Panc1 (cell line): Measurements from ENCODE around the gene CABCOCO1. TPM values are rescaled to one million over a fixed set of nuclear protein-coding genes. Genes with fewer than 3 reads are reported as not detected.

Experiments used
- ATAC-seq: fragments of 200-7000 bp; cut with Tn5 transposase; 2 replicates; pipeline ENCODE4 v1.9.1; 2020; ENCODE audit warnings: mild to moderate bottlenecking, moderate library complexity
- BruUV-seq: library from RNA; stranded (reverse); fragments of 400-500 nt; replicated peaks from 2 replicates; lab custom pipeline; 2021; lab: Mats Ljungman, UMichigan
- CTCF ChIA-PET: fragments of 300-600 bp; sonication (Branson Sonifier 250); formaldehyde crosslinking; loops from one replicate; lab custom pipeline; 2022; ENCODE audit warnings: antibody characterized with exemption; lab: Charles Lee
- POLR2A ChIA-PET: fragments of 300-600 bp; sonication (Branson Sonifier 250); formaldehyde crosslinking; loops from one replicate; lab custom pipeline; 2022; ENCODE audit warnings: antibody characterized with exemption; lab: Charles Lee
- DNase-seq: peaks from one replicate; pipeline ENCODE4 v3.0.0-alpha.2; 2010; ENCODE audit warnings: low read depth, low spot score
- H3K27ac ChIP-seq: 2 replicates; pipeline ENCODE4 v1.5.1; 2011; ENCODE audit warnings: mild to moderate bottlenecking, low read length, inconsistent platforms
- H3K27me3 ChIP-seq: fragments of 200-500 bp; sonication (Bioruptor generic); 2 replicates; pipeline ENCODE4 v1.6.0; 2014; ENCODE audit warnings: low read length, inconsistent platforms; ENCODE audit not compliant: control insufficient read depth, insufficient read depth
- H3K36me3 ChIP-seq: fragments of 200-500 bp; sonication (Bioruptor generic); 2 replicates; pipeline ENCODE4 v1.5.1; 2014; ENCODE audit warnings: inconsistent platforms, mild to moderate bottlenecking, low read length, moderate library complexity; ENCODE audit not compliant: control insufficient read depth, insufficient read depth
- H3K4me1 ChIP-seq: 2 replicates; pipeline ENCODE4 v1.5.1; 2011; ENCODE audit warnings: inconsistent platforms, mild to moderate bottlenecking, low read length, moderate library complexity; ENCODE audit not compliant: control insufficient read depth, insufficient read depth
- H3K4me3 ChIP-seq, 2 experiments: 2 replicates each; pipeline ENCODE4 v1.5.1; 2011 to 2012; ENCODE audit warnings: low read depth in 2 of 2, low read length in 2 of 2, mild to moderate bottlenecking in 2 of 2, inconsistent platforms in 1 of 2, moderate library complexity in 1 of 2
- H3K9me3 ChIP-seq: fragments of 200-500 bp; sonication (Bioruptor generic); 2 replicates; pipeline ENCODE4 v1.5.1; 2014; ENCODE audit warnings: low read depth, mild to moderate bottlenecking, inconsistent platforms, low read length, moderate library complexity; ENCODE audit not compliant: control insufficient read depth, insufficient read depth
- CTCF ChIP-seq: fragments of 450-650 bp; IDR thresholded peaks from 2 replicates; pipeline ENCODE4 v1.5.1; 2017; ENCODE audit warnings: mild to moderate bottlenecking
- POLR2AphosphoS5 ChIP-seq: IDR thresholded peaks from 2 replicates; pipeline ENCODE4 v1.6.1; 2012; ENCODE audit warnings: mild to moderate bottlenecking, low read depth, low read length, moderate library complexity
- REST ChIP-seq, 2 experiments: IDR thresholded peaks; 2 replicates each; pipeline ENCODE4 v1.6.1; 2011 to 2012; ENCODE audit warnings: low read depth in 2 of 2, control low read depth in 1 of 2, low read length in 1 of 2, mild to moderate bottlenecking in 1 of 2, moderate library complexity in 1 of 2; ENCODE audit not compliant: insufficient read depth in 1 of 2
- SIN3A ChIP-seq: IDR thresholded peaks from 2 replicates; pipeline ENCODE4 v1.6.1; 2012; ENCODE audit warnings: low read depth, mild to moderate bottlenecking, low read length, moderate library complexity, borderline replicate concordance; ENCODE audit not compliant: insufficient read depth
- TCF7L2 ChIP-seq: IDR thresholded peaks from 2 replicates; pipeline ENCODE4 v1.6.1; 2011; ENCODE audit warnings: mild to moderate bottlenecking, low read depth, low read length, inconsistent platforms
- in situ Hi-C: cut with HindIII; loops from 2 replicates; pipeline ENCODE4 v1.10.0; 2016; ENCODE audit warnings: low sequenced_read_pairs, low pct_unique_long_range_greater_than_20kb
- intact Hi-C: fragments of 100-400 bp; cut with micrococcal nuclease; formaldehyde crosslinking; loops from one replicate; pipeline ENCODE4 v1.10.0; 2022; ENCODE audit not compliant: unreplicated experiment
- total RNA-seq: library from RNA; stranded (reverse); gene quantifications from one replicate; pipeline ENCODE4 v1.2.1, GENCODE V29; 2021; ENCODE audit not compliant: unreplicated experiment

CABCOCO1 gene
- total RNA-seq, 1 experiment from 2014 or later, result 4.0 TPM

GRCh38 chr10:61779950-61780659 lies 117.4 kb downstream of the CABCOCO1 start:
- no TSS peak for BruUV-seq
- in situ Hi-C loops, result no loop called here
- Histone ChIP-seq H3K4me1 (no peaks in the 10 kb centered on the region), H3K36me3 (no peaks in the 10 kb centered on the region), H3K4me3 (no peak overlapping the region), H3K9me3 (no peaks in the 10 kb centered on the region), H3K27me3 (no peaks in the 10 kb centered on the region), H3K27ac (peak overlapping the region; percentile 8; the same call in 1 of the 2 replicates)
- ATAC-seq (peak; percentile 63; the same call in 1 of the 2 replicates), DNase-seq (no peak)
- ChIA-PET CTCF (no interaction called here), POLR2A (interaction anchor here (0.5 to 0.7 kb wide), 2 partner anchors 56 to 1386 kb away, joined by 8 to 14 read pairs; no protein-coding TSS in a partner anchor)
- TF ChIP-seq REST (IDR thresholded peaks at IDR 0.05; ENCODE audit: insufficient read depth in 1 of 2, low read depth in 2 of 2, low read length in 1 of 2) (no peak), SIN3A (no peak), TCF7L2 (no peak), CTCF (no peak), POLR2AphosphoS5 (no peak)
- intact Hi-C loops, result no loop called here

- POLR2A ChIA-PET, result no interaction called here
These were observed 118.0 kb downstream of the CABCOCO1 start for GRCh38 chr10:61780732-61781131.

More at GRCh38 chr10:61780732-61781131, 118.0 kb downstream of the CABCOCO1 start:
- in situ Hi-C loops, result no loop called here
- H3K9me3 ChIP-seq, result no peaks in the 10 kb centered on the region
- CTCF ChIA-PET, result no interaction called here
- no peaks in the 10 kb centered on the region for H3K27me3 ChIP-seq
- no peaks in the 10 kb centered on the region for H3K4me1 ChIP-seq
- no peaks in the 10 kb centered on the region for H3K36me3 ChIP-seq
- intact Hi-C loops, result no loop called here
- TF ChIP-seq REST (IDR thresholded peaks at IDR 0.05; ENCODE audit: insufficient read depth in 1 of 2, low read depth in 2 of 2, low read length in 1 of 2), result no peak
- TF ChIP-seq CTCF, result no peak
- TF ChIP-seq POLR2AphosphoS5, result no peak
- no peak for TF ChIP-seq TCF7L2
- TF ChIP-seq SIN3A, result no peak
- no peak overlapping the region for H3K4me3 ChIP-seq
- peak overlapping the region; percentile 6; the same call in 1 of the 2 replicates for H3K27ac ChIP-seq
- ATAC-seq (no peak), DNase-seq (no peak)
- no TSS peak for BruUV-seq
